ENCODE results near the gene FOXL2. TPM values are rescaled to one million over a fixed set of nuclear protein-coding genes. Genes with fewer than 3 reads are reported as not detected.

FOXL2 gene
- total RNA-seq, 1 experiment from 2014 or later = 0.22 TPM

DNA sequence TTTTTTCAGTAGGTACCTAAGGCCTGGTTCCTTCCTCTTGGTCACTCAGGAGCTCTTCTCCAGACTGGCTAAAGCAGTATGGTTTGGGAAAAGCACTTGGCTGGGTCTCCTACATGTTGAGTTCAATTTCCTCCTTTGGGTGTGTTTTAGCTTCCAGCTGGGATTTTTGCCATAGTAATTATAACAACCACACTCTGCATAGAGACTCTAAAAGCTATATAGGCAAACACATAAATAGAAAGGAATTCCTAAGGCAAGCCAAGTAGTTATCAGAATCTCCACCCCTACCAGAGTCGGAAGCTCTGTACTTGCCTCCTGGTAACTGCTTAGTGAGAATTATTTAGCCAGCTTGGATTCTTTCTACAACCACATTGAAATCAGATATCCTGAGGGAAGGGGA lies 48.6 kb downstream of the FOXL2 start:
- H4K91ac ChIP-seq (ENCODE audit: insufficient read length, low read depth, low read length) = no peak overlapping the region
- no peak overlapping the region for H3K23ac ChIP-seq (ENCODE audit: insufficient read length, low read depth, low read length)
- Mint-ChIP-seq H3K4me1 (no peaks in the 10 kb centered on the region), H3K9me3 (no peaks in the 10 kb centered on the region), H3K36me3 (ENCODE audit: insufficient read depth in 1 of 3, low read depth in 3 of 3) (no peaks in the 10 kb centered on the region), H3K27me3 (ENCODE audit: low read depth) (no peaks in the 10 kb centered on the region), H3K27ac (no peak overlapping the region), H3K4me3 (no peak overlapping the region)
- no peak for DNase-seq
- H4K5ac ChIP-seq (ENCODE audit: insufficient read length, low read depth, low read length) = no peak overlapping the region
- no peak overlapping the region for H2BK15ac ChIP-seq (ENCODE audit: low read depth, low read length)
- no peaks in the 10 kb centered on the region for H3K9me3 ChIP-seq (ENCODE audit: control insufficient read depth, low read depth, low read length)
- no peak overlapping the region for H2BK5ac ChIP-seq (ENCODE audit: insufficient read length, low read length)
- H3K79me1 ChIP-seq (ENCODE audit: insufficient read depth, low read depth, low read length, poor library complexity, severe bottlenecking) = no peaks in the 10 kb centered on the region
- H2AK5ac ChIP-seq (ENCODE audit: insufficient read length, low read length) = no peak overlapping the region
- no peak overlapping the region for H3K9ac ChIP-seq (ENCODE audit: extremely low read depth, insufficient read length, low read length)
- no peak overlapping the region for H3K56ac ChIP-seq (ENCODE audit: insufficient read length, low read depth, low read length)
- no peak overlapping the region for H3K18ac ChIP-seq (ENCODE audit: insufficient read length, low read depth, low read length)
- H3K14ac ChIP-seq (ENCODE audit: insufficient read depth, low read length) = no peak overlapping the region
- no peaks in the 10 kb centered on the region for H4K20me1 ChIP-seq (ENCODE audit: control insufficient read depth, insufficient read depth, insufficient read length)
- H3K4me2 ChIP-seq (ENCODE audit: insufficient read depth, insufficient read length, low read length) = no peak overlapping the region
- H2BK20ac ChIP-seq (ENCODE audit: low read depth, low read length, poor library complexity, severe bottlenecking) = no peak overlapping the region
- WGBS (ENCODE audit: extremely low coverage, insufficient read length, low lambda C conversion rate) = no CpG with 5 or more reads among the region's 1 CpG
- no peak overlapping the region for H2BK12ac ChIP-seq (ENCODE audit: insufficient read length, low read depth, low read length)
- no peaks in the 10 kb centered on the region for H3K27me3 ChIP-seq (ENCODE audit: insufficient read depth, low read length)
- no peak overlapping the region for H2AFZ ChIP-seq (ENCODE audit: low read length)
- H3K79me2 ChIP-seq (ENCODE audit: insufficient read depth, low read length) = no peaks in the 10 kb centered on the region
- TF ChIP-seq CTCF (conservative IDR thresholded peaks at IDR 0.05) = no peak
- no peak overlapping the region for H3T11ph ChIP-seq (ENCODE audit: low read length)
- H3K4me1 ChIP-seq (ENCODE audit: insufficient read depth, low read length) = no peaks in the 10 kb centered on the region
- H3K27ac ChIP-seq (ENCODE audit: insufficient read length, low read depth, low read length) = no peak overlapping the region
- H4K8ac ChIP-seq (replicated peaks; ENCODE audit: insufficient read length, low read depth, low read length) = no peak overlapping the region
- no peaks in the 10 kb centered on the region for H3K23me2 ChIP-seq (ENCODE audit: insufficient read length, low read depth, low read length, poor library complexity, severe bottlenecking)
- no peak overlapping the region for H2BK120ac ChIP-seq (ENCODE audit: low read depth, low read length, poor library complexity, severe bottlenecking)
- no peak overlapping the region for H3K4ac ChIP-seq (ENCODE audit: low read depth, low read length)

Other genes starting within 250 kb of the FOXL2 start
- 33.0 and 35.6 TPM in 2 replicates for gene PIK3CB, start 112.2 kb downstream of the FOXL2 start, total RNA-seq (2021)
- 0.31 and 0.55 TPM in 2 replicates for gene FOXL2NB, start 80 bp upstream of the FOXL2 start, total RNA-seq (2021)
- gene PRR23A, start 59.1 kb upstream of the FOXL2 start, total RNA-seq (2021) = not detected in 2 replicates
- gene PRR23B, start 73.8 kb upstream of the FOXL2 start, total RNA-seq (2021) = not detected in 2 replicates
- not detected in 2 replicates for gene PRR23C, start 97.8 kb upstream of the FOXL2 start, total RNA-seq (2021)

Data from H9 (cell line).